HCT116 (cell line): Measurements from ENCODE around the gene C1orf21.

Source experiments
- CEBPB ChIP-seq: IDR thresholded peaks from 2 replicates; pipeline ENCODE4 v1.6.1; 2012; ENCODE audit warnings: low read depth
- EZH2 ChIP-seq: fragments of 200-600 bp; sonication (generic); IDR thresholded peaks from 2 replicates; pipeline ENCODE4 v1.6.1; 2017; ENCODE audit warnings: antibody characterized with exemption, mixed run types
- POLR2A ChIP-seq: IDR thresholded peaks from 2 replicates; pipeline ENCODE4 v1.7.0; 2011; ENCODE audit warnings: borderline replicate concordance; ENCODE audit not compliant: insufficient read depth, insufficient read length; ENCODE audit errors: extremely low read depth
- RAD21 ChIP-seq: IDR thresholded peaks from 2 replicates; pipeline ENCODE4 v1.6.1; 2012; ENCODE audit warnings: low read depth, mild to moderate bottlenecking
- SP1 ChIP-seq: IDR thresholded peaks from 2 replicates; pipeline ENCODE4 v1.6.1; 2012; ENCODE audit warnings: low read depth
- YY1 ChIP-seq: IDR thresholded peaks from 2 replicates; pipeline ENCODE4 v1.6.1; 2011; ENCODE audit warnings: low read length, low read depth, moderate library complexity, mild to moderate bottlenecking; ENCODE audit not compliant: insufficient replicate concordance; ENCODE audit errors: extremely low read depth
- ZFX ChIP-seq: fragments of 450-650 bp; IDR thresholded peaks from 2 replicates; pipeline ENCODE4 v1.6.1; 2017
- ZNF274 ChIP-seq: fragments of 200-500 bp; sonication (Bioruptor generic); IDR thresholded peaks from 2 replicates; pipeline ENCODE4 v1.6.1; 2014; ENCODE audit warnings: mild to moderate bottlenecking, low read depth, low read length, inconsistent platforms
- TF ChIP-seq, protein P1 (sequence below), 3 experiments: fragments of 200-600 bp in 1 of 3; sonication (generic) in 1 of 3; IDR thresholded peaks in 2 of 3; conservative IDR thresholded peaks in 1 of 3; 2 replicates each; pipeline ENCODE4 v1.5.1; 2012 to 2017; ENCODE audit warnings: low read depth in 2 of 3, low read length in 2 of 3, antibody characterized with exemption in 1 of 3, borderline replicate concordance in 1 of 3, control low read depth in 1 of 3, mild to moderate bottlenecking in 1 of 3, mixed read lengths in 1 of 3, mixed run types in 1 of 3, moderate library complexity in 1 of 3; ENCODE audit not compliant: insufficient read depth in 1 of 3
- TF ChIP-seq, protein P2 (sequence below): IDR thresholded peaks from 2 replicates; pipeline ENCODE4 v1.6.1; 2011; ENCODE audit warnings: mild to moderate bottlenecking, low read length, moderate library complexity; ENCODE audit not compliant: insufficient replicate concordance; ENCODE audit errors: extremely low read depth

GRCh38 chr1:184503221-184503749, 116.5 kb downstream of the C1orf21 start:
- TF ChIP-seq, protein P1, sequence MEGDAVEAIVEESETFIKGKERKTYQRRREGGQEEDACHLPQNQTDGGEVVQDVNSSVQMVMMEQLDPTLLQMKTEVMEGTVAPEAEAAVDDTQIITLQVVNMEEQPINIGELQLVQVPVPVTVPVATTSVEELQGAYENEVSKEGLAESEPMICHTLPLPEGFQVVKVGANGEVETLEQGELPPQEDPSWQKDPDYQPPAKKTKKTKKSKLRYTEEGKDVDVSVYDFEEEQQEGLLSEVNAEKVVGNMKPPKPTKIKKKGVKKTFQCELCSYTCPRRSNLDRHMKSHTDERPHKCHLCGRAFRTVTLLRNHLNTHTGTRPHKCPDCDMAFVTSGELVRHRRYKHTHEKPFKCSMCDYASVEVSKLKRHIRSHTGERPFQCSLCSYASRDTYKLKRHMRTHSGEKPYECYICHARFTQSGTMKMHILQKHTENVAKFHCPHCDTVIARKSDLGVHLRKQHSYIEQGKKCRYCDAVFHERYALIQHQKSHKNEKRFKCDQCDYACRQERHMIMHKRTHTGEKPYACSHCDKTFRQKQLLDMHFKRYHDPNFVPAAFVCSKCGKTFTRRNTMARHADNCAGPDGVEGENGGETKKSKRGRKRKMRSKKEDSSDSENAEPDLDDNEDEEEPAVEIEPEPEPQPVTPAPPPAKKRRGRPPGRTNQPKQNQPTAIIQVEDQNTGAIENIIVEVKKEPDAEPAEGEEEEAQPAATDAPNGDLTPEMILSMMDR (IDR thresholded peaks at IDR 0.05 in 2 of 3, conservative IDR thresholded peaks at IDR 0.05 in 1 of 3; ENCODE audit: borderline replicate concordance in 1 of 3, insufficient read depth in 1 of 3, low read depth in 2 of 3, low read length in 2 of 3): no peak
- no peak for TF ChIP-seq YY1
- TF ChIP-seq CEBPB: no peak
- TF ChIP-seq SP1: no peak
- no peak for TF ChIP-seq ZFX
- TF ChIP-seq, protein P2, sequence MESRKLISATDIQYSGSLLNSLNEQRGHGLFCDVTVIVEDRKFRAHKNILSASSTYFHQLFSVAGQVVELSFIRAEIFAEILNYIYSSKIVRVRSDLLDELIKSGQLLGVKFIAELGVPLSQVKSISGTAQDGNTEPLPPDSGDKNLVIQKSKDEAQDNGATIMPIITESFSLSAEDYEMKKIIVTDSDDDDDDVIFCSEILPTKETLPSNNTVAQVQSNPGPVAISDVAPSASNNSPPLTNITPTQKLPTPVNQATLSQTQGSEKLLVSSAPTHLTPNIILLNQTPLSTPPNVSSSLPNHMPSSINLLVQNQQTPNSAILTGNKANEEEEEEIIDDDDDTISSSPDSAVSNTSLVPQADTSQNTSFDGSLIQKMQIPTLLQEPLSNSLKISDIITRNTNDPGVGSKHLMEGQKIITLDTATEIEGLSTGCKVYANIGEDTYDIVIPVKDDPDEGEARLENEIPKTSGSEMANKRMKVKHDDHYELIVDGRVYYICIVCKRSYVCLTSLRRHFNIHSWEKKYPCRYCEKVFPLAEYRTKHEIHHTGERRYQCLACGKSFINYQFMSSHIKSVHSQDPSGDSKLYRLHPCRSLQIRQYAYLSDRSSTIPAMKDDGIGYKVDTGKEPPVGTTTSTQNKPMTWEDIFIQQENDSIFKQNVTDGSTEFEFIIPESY: no peak
- TF ChIP-seq EZH2: no peak
- TF ChIP-seq ZNF274: no peak
- no peak for TF ChIP-seq POLR2A
- TF ChIP-seq RAD21: no peak
